Measurements from ENCODE around the gene CAPRIN1.

CAPRIN1 gene, protein sequence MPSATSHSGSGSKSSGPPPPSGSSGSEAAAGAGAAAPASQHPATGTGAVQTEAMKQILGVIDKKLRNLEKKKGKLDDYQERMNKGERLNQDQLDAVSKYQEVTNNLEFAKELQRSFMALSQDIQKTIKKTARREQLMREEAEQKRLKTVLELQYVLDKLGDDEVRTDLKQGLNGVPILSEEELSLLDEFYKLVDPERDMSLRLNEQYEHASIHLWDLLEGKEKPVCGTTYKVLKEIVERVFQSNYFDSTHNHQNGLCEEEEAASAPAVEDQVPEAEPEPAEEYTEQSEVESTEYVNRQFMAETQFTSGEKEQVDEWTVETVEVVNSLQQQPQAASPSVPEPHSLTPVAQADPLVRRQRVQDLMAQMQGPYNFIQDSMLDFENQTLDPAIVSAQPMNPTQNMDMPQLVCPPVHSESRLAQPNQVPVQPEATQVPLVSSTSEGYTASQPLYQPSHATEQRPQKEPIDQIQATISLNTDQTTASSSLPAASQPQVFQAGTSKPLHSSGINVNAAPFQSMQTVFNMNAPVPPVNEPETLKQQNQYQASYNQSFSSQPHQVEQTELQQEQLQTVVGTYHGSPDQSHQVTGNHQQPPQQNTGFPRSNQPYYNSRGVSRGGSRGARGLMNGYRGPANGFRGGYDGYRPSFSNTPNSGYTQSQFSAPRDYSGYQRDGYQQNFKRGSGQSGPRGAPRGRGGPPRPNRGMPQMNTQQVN

DNA sequence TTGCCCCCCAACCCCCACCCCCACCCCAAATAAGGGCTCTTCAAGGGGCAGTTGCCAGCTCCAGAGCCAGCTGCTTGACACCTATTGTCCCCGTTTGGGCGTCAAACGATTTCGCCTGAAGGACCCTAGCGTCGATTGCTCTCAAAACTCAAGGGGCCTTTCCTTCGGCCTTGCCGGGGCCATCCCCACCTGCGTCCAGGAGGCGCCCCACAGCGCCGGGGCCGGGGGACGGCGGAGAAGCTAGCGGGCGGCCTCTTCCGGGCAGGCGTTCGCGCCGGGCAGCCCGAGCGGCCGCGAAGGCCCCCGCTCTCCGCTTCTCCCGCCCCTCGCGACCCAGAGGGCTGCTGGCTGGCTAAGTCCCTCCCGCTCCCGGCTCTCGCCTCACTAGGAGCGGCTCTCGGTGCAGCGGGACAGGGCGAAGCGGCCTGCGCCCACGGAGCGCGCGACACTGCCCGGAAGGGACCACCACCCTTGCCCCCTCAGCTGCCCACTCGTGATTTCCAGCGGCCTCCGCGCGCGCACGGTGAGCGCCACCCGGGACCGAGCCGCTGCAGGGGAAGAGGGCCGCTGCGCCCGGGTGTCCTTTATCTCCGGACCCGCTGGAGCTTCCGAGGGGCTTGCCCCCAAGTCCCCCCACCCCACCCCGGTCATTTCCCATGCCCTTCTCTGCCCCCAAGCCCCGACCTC, at the start of gene CAPRIN1:
Gene CAPRIN1, plus strand, starts transcription at position 383 of the 687 bp plus-strand sequence. CDS start 690 bp downstream, outside the sequence.
- DNase-seq (ENCODE audit: low read depth): peak; percentile 93

DNA sequence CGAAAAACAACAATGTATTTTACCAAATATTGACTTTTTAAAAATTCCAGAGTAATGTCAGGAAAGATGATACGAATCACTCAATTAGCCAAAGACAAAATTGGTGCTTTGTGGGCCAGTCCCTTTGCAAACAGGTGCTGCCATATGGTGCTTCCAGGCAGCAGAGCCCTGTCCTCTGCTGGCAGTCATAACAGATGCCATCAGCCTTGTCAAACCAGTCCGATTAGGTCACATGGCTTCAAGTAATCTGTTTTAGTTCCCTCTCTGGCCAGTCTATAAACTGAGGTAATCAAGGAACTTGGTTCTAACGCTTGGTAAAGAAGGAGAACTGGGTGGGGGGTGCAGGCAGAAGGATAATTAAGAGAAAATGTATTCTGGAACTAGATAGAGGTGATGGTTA, 49.1 kb upstream of the CAPRIN1 start:
- DNase-seq (ENCODE audit: low read depth): no peak

DNA sequence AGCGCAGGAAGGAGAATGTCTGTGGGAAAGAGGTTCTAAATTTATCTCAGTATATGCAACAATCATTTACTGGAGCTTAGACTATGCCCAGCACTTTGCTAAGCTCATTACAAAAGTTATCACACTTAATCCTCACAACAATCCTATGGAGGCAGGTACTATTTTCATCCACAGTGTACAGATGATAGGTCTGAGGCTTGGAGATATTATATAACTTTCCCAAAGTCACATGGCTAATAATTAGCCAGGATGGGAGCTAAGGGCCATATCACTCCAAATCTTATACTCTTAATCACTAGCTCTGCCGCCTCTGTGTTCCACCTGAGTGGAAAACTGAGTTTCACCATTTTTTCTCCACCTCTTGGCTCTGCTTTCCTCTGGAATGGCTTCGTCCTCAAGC, 47.3 kb upstream of the CAPRIN1 start:
- DNase-seq (ENCODE audit: low read depth): no peak

DNA sequence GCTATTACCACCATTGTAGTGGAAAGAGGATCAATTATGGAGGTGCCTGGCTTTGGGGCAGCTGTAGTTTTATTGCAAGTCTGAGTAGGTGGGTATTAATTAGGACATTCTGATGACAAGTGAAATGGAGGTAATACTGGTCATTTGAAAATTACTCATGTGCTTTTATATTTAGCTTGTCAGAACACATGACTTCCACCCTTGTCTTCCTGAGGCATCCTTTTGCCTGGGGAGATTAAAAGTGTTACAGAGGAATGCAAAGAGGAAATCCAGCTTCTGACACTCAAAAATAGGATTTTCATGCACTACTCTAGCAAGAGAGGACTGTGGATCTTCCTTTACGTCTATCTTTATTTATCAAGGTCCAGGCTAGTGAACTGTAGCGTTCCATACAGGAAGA, 44.7 kb upstream of the CAPRIN1 start:
- DNase-seq (ENCODE audit: low read depth): no peak

DNA sequence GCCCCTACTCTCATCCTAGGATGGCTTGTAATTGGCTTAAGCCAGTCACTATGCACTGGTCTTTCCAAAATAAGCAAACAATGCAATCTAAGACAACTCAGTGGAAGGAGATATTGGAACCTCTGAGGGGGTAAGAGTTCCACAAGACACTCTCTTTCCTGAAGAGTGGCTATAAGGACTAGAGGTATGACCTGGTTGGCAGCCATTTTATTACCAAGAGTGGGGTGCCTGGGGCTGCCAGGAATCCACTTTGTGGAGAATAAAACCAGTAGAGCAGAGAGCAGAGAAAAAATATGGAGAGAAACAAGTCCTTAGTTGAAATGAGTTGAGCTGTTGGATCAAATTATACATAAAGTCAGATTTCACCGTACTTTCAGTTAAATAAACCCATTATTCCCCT, 38.8 kb upstream of the CAPRIN1 start:
- DNase-seq (ENCODE audit: low read depth): no peak

DNA sequence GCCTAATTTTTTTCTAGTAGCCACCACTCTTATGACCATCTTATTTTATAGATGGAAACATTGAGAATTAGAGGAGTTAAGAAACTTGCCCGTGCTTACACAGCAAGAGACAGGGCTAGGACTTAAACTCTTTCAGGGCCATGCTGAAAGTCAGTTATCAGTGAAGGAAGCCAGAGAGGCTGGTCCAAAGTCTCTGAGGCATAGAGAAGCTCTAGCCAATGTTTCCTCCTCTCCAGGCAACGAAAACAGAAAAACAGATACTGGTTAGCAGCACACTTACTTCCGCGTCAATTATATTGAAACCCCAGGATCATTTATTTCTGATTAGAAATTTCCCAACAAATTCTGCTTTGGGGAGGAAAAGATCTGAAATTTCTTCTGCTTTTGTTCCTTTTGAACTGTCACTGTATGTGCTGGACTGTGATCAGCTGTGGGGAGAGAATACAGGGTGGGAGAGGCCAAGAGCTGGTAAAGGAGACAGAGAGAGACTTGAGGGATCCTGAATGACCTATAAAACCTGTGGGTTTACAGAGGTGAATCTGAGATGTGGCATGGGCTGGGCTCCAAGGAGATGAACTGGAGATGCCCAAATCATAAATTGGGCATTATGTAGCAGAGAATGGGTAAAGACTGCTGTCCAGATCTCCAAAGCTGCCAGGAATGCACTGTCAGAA, 37.5 kb upstream of the CAPRIN1 start:
- no peak for DNase-seq (ENCODE audit: low read depth)

DNA sequence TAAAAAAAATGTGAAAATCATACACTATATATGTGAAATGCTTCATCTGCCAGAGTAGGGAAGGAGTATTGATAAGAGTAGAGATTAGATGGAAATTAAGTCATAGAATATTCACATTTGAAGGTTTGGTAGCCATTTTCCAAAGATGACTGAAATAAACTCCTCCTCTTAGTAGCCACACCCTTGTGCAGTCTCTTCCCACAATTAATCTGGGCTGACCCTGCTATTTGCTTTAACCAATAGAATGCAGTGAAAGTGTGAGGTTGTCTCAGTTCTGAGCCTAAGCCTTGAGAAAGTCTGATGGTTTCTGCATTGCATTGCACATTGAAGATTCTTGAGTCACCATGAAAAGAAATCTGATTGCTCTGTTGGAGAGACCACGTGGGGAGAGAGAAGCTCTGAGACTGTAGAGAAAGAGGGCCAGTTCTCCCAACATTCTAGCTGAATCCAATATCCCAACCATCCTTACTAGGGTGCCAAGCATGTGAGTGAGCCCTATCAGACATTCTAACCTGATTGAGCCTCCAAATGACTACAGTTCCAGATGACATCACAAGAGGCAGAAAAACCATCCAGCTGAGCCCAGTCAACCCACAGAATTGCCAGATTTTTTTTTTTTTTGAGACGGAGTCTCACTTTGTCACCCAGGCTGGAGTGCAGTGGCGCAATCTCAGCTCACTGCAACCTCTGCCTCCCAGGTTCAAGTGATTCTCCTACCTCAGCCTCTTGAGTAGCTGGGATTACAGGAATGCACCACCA, 29.4 kb upstream of the CAPRIN1 start:
- no peak for DNase-seq (ENCODE audit: low read depth)

DNA sequence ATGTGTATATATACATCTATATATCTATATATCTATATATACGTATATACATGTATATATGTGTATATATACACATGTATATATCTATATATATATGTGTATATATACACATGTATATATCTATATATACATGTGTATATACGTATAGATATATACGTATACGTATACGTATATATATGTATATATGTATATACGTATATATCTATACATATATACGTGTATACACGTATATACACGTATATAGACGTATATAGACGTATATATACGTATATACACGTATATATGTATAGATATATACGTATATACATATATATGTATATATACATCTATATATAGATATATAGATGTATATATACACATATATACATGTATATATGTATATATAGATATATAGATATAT, 25.1 kb upstream of the CAPRIN1 start:
- DNase-seq (ENCODE audit: low read depth): no peak

DNA sequence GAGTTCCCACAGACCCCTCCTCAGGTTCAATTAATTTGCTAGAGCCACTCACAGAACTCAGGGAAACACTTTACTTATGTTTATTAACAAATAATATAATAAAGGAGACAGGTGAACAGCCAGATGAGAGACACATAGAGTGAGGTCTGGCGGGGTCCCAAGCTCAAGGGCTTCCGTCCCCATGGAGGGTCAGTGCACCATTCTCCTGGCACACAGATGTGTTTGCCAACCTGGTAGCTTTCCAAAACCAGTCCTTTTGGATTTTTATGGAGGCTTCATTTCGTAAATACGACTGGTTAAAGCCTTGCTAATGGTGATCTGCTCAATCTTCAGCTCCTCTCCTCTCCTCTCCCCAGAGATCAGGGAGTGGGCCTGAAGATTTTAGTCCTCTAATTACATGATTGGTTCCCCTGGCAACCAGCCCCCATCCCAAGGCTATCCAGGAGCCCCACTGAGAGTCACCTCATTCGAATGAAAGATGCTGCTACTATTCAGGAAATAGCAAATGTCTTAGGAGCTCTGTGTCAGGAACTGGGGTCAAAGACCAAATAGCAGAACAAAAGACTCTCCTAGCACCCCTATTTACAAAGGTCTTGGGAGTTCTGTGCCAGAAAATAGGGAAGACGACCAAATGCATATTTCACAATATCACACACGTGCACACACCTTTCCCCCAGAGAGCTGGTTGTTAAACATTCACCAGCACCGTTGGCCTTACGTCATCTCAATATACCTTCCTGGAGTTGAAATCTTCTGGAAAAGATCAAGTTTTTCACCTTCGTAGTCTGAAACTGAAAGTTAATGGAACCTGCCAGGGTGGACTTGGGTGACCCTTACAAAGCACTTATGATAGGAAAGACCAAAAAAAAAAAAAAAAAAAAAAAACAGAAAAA, 23.8 kb upstream of the CAPRIN1 start:
- DNase-seq (ENCODE audit: low read depth): no peak

DNA sequence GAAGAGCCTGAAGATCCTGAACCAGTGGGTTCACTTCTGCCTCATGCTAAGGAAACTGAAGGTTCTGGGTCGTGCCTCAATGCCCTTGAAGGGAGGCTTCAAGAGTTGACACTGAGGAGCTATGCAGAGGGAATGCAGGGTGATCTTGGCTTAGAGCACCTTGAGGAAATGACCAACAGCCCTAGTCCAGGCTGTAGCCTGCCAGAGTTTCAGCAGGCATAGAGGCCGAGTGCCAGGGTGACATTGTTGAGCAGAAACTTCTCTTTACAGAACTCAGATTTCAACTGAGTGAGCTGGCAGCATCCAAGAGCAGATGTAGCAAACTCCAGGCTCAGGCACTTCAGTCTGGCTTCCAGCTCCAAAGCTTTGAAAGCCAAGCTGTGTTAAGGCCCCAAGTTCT, 23.1 kb upstream of the CAPRIN1 start:
- DNase-seq (ENCODE audit: low read depth): no peak

DNA sequence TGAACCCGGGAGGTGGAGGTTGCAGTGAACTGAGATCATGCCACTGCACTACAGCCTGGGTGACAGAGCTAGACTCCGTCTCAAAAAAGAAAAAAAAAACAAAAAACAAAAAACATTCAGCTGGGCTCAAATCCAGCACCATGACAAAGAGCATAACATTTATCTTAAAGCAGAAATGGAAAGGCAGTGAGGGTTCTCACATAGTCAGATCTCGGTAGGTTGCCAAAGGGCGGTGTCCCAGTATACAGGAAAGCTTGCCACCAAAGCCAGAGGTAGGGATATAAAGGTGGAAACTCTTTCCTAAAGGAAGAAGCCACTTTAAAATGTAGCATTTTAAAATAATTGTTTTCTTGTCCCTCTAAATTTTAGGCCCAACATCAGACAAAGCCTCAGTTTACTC, 22.4 kb upstream of the CAPRIN1 start:
- DNase-seq (ENCODE audit: low read depth): no peak

DNA sequence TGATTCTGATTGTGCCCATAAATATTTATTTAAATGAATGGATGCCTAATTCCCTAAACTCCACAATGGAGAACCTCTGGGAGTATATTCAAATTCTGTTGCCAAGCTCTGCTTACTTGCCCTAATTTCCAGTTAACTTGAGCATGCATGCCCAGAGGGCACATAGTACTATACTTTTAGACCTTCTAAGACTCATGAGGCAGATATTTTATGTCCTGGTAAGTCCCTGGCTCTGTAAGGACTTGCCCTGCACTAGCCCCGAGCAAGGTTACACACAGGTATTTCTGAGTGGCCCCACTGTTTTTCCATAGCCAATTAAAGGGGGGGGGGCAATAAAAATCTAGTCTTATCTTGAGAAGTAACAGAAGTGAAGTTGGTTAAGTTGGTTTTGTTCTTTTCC, 21.1 kb upstream of the CAPRIN1 start:
- no peak for DNase-seq (ENCODE audit: low read depth)

DNA sequence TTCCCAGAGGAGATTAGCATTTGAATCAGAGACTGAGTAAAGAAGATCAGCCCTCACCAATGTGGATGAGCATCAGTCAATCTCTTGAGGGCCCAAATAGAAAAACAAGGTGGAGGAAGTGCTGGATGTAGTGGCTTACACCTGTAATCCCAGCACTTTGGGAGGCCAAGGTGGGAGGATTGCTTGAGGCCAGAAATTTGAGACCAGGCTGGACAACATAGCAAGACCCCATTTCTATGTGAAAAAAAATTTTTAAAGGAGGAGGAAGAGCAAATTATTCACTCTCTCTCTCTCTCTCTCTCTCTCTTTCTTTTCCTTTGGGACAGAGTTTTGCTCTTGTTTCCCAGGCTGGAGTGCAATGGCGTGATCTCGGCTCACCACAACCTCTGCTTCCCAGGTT, 18.1 kb upstream of the CAPRIN1 start:
- no peak for DNase-seq (ENCODE audit: low read depth)

DNA sequence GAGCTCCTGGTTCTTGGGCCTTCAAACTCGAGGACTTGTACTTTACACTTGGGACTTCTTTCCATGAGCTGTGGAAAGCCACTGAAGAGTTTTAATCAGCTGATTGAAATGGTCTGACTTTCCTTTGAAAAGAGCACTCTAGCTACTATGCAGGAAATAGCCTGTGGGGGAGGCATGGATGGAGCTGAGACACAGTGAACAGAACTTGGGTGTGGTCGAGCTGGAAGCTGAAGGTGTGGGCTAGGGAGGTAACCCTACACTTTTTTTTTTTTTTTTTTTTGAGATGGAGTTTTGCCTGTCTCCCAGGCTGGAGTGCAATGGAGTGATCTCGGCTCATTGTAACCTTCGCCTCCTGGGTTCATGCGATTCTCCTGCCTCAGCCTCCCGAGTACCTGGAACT, 17.5 kb upstream of the CAPRIN1 start:
- DNase-seq (ENCODE audit: low read depth): no peak

DNA sequence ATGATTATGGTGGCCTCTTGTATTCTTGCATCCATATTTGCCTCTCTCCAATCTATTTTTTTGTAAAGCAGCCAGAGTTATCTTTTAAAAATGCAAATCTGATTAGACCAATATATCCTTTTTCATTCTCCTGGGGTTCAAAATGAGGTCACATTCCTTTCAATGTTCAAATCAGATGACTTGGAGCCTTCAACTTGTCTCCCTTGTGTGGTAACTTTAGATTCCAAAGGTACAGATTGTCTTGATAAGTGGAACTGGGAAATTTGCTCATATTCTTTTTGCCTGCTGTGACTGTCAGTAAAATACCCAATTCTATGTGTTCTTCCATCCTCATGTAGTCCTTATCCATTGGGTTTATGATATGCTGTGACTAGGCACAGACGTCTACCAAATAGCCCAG, 15.1 kb upstream of the CAPRIN1 start:
- no peak for DNase-seq (ENCODE audit: low read depth)

DNA sequence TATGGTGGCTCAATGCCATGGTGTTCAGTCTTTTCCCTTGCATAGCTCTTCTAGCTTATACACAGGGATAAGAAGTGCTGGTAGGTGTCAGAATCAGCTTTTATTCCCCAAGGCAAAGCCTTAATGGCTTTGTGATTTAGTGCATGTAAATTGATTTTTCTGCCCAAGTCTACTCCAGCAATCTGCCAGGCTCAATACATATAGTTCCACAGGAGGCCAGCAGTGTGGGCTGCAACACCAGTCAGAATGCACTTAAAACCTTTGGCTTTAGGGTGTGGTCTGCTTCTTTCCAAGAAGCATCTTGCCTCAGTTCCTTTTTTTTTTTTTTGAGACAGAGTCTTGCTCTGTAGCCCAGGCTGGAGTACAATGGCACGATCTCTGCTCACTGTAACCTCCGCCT, 14.5 kb upstream of the CAPRIN1 start:
- no peak for DNase-seq (ENCODE audit: low read depth)

DNA sequence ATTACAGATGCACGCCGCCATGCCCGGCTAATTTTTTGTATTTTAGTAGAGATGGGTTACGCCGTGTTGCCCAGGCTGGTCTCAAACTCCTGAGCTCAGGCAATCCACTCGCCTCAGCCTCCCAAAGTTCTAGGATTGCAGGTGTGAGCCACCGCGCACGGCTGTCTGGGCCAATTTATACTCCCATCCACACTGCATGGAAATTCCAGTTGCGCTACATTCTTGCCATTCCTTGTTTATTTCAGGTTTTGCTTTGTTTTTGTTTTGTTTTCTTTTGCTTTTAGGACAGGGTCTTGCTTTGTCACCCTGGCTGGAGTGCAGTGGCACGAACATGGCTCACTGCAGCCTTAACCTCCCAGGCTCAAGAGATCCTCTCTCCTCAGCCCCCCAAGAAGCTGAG, 11.0 kb upstream of the CAPRIN1 start:
- DNase-seq (ENCODE audit: low read depth): no peak

DNA sequence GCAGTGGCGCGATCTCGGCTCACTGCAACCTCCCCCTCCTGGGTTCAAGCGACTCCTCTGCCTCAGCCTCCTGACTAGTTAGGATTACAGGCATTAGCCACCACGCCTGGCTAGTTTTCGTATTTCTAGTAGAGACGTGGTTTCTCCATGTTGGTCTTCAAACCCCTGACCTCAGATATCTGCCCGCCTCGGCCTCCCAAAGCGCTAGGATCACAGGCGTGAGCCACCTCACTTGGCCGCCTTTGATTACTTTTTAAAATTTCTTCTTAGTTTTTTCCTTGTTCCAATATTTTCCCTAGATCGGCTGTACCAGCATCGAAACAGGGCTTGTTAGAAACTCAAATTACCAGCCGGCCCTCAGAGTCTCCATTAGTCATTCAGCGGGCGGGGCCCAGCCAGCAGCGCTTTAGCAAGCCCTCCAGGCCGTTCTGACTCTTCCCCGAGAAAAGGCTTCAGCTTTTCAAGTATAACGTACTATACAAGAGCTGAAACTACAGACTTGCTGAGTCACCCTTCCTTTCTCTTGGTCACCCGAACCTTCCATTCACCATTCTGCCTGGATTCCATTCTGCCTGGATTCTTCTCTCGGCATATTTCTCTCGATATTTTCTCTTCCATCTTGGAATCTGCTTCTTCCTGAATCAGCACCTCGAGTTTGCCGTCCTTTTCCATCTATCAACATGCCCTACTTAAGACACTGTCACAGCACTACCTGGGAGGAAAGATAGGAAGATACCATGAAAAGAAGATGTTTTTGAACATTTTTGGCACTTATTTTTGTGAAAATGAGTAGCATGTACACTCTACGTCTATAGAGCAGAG, 6.7 kb upstream of the CAPRIN1 start:
- DNase-seq (ENCODE audit: low read depth): peak; percentile 93

DNA sequence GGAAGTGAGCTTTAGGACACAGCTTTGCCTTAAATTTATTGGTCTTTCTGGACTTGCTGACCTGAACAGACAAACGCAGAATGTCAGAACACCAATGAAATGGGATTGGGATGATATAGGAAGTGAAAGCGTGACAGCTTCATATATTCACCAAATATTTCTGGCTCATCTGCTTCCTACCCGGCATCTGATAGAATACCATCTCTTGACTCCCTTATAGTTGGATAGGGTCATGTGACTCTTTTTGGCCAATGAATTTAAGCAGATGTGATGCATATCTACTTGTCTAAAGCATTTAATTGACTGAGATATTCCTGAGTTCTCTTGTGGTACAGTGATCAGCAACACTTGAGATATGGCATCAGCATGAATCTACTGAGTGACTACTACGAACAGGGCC, 2.5 kb upstream of the CAPRIN1 start:
- no peak for DNase-seq (ENCODE audit: low read depth)

Measured in ELR (cell line).